GM19099 (cell line): Measurements from ENCODE around the gene PIN1.

Source experiments
- POLR2A ChIP-seq: IDR thresholded peaks from 3 replicates; pipeline ENCODE4 v1.6.1; 2011; ENCODE audit warnings: low read depth; ENCODE audit not compliant: insufficient read length; ENCODE audit errors: extremely low read depth

PIN1 gene

DNA sequence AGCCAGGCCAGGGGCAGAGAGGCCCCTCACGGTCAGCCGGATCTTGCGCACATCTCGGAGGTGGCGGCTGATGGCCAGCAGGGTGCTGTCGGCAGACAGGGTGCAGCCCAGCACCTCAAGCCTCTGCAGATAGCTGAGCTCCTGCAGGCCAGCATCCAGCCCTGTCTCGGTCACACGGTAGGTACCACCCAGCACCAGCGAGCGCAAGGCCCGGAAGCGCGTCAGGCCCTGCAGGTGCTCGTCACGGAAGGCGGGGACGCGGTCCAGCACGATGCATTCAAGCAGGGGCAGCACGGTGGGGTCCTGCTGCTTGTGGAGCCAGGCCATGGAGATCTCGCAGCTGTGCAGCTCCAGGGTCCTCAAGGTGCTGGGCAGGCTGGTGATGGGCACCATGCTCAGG is 24.0 kb upstream of the PIN1 start:
- no peak for TF ChIP-seq POLR2A

DNA sequence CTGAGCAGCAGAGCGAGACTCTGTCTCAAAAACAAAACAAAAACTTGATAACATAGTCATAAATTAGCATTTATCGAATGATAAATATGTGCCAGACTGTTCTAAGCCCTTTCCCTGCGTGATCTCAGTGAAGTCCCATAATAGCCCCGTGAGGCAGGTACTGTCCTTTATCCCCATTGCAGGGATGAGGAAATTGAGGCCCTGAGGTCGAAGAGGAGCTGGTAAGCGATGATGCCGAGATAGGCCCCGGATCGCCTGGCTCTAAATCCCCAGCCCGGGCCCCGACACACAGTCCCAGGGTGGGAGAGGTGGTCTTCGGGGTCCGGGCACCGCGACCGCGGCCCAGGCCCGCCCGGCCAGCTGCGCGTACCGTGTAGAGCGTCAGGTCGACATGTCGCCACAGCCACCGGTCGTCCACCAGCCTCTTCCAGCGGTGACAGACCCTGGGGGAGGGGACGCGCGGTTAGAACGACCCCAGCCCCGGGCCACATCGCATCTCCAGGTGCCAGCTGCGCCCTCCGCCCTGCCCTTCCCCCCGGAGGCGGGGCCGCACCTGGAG is 16.9 kb upstream of the PIN1 start:
- no peak for TF ChIP-seq POLR2A

DNA sequence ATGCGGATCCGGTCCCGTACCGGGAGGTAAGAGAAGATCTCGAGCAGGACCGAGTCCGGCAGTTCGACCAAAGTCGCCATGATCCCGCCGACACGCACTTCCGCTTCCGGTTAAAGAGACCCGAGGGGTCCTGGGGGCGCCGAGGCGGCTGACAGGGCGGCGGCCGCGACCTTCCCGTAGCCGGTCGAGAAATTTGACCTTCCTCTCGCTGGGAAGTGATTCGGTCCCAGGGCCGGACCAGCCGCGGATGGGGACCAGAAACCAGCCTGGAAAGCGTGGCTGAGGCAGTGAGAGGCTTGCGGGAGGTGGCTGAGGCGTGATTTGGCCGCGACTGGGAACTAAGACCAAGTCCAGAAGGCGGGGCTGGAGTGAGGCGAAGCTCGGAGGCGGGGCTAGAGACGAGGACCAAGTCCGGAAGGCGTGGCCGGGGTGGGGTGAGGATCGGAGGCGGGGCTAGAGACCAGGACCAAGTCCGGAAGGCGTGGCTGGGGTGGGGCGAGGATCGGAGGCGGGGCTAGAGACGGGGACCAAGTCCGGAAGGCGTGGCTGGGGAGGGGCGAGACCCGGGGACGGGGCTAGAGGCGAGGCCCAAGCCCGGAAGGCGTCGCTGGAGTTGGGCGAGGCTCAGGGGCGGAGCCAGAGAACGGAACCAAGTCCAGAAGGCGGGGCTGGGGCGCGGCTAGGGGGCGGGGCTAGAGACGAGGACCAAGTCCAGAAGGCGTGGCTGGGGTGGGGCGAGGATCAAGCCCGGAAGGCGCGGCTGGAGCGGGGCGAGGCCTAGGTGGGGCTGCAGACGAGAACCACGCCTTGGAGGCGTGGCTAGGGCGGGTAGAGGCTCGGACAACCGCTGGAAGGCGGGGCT is 16.2 kb upstream of the PIN1 start, which contains the start of gene FBXL12:
Gene FBXL12, minus strand, starts transcription at position 346 of the 862 bp plus-strand sequence. Its CDS starts 266 bp downstream, at position 80.
- TF ChIP-seq POLR2A, result peak; percentile 91

DNA sequence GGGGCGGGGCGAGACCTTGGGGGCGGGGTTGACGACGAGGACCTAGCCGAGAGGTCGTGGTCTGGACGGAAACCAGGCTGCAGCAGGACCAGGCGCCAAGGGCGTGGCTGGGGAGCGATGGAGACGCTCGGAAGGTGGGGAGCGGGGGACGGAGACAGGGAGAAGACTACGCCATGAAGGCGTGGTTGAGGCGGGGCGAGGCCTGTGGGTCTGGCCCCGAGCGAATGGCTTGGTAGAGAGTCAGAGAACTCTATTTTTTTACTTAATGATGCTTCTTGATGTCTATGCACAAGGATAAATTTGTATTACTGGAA is 15.6 kb upstream of the PIN1 start:
- peak; percentile 43 for TF ChIP-seq POLR2A

DNA sequence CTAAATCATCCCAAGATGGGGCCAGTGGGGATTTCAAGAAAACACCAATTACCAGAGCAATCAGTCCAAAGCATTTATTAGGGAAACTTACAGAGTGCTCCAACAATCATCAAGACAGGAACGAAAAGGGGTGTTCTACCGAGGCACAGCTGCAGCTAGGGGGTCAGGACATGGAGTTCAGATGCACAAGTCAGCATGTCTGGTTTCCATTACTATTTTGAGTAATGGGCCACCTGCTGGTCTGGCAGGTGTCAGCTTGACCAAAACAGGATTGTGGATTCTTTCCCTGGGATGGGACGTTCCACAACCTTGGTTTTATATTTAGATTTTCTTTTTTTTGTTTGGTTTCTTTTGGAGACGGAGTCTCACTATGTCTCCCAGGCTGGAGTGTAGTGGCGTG is 11.3 kb upstream of the PIN1 start:
- no peak for TF ChIP-seq POLR2A

DNA sequence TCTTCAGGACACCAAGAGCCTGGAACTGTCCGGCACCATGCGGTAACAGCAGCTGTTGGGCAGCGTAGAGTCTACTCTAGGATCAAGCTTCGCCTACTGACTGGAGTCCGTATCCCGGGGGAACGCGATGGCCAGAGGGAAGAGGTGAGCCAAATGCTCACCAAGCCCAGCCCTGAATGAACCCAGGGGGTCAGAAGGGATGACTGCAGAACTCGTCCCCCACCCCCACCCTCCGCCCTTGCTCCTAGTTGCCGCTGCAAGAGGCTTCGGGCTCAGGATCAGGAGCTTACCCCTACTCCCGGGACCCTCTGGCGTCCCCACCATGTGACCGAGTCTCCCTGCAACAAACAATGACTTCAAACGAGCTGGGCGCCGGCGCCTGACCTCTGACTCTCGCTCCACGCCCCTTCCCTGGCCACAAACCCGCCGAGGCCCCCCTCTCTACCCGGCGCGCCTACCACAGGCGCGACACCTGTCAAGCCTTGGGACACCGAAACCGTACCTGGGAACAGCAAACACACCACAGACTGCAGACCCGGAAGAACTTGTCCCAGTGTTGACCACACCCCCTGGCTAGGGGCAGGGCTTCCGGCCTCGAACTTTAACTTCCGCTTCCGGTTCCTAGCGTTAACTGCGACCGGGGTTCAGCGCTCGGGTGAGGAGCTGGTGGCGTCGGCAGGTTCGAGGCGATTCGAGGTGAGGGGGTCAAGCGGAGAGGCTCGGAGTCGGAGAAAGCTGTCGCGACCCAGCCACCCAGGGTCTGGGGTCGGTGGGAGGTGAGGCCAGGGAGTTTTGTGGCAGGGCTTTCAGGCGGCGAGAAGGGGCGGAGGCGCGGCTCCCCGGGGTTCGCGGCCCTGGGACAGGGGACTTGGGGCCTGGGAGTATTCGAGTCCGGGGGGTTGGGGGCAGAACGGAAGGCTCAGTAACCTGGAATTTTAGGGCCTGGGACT is 7.6 kb upstream of the PIN1 start, which contains the start of gene UBL5:
Gene UBL5, plus strand, starts transcription at position 630 of the 950 bp plus-strand sequence. CDS start 420 bp downstream, outside the sequence.
- peak; percentile 97 for TF ChIP-seq POLR2A

DNA sequence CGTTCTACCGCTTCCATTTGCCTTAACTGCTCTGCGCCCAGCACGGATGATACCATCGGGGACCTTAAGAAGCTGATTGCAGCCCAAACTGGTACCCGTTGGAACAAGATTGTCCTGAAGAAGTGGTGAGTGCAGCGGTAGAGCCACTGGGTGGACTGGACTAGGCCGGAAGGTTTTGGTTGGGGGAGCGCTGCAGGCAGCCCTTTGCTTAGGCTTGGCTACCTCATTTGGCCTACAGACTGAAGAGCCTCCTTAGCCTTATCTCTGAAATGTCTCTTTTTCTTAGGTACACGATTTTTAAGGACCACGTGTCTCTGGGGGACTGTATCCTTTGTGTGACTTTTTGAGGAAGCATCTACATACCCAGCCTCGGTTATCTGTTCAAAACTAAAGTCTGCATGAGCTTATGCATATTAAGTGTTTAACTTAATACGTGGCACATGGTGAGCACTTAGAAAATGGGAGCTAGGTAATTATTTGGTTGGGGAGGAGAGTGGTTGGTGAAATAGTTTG is 6.5 kb upstream of the PIN1 start:
- TF ChIP-seq POLR2A, result no peak

DNA sequence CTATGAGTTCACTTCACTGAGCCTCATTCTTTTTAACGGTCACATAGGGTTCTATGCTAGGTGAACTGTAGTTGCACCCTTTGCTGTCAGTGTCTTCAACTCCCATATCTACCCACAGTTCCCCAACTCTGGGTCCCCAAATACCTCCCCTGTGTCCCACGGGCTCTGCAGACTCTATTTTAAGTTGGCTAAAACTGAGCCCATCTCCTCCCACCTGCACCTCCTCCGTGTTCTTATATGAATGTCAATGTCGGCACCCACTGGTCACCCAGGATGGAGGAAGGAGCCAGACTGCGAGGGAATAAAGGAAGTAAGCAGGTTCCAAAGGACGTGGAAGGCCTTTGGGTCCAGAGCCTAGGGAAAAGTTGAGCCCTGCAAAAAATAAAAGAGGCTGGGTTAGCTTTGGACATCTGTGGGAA is 802 bp upstream of the PIN1 start:
- TF ChIP-seq POLR2A, result no peak

DNA sequence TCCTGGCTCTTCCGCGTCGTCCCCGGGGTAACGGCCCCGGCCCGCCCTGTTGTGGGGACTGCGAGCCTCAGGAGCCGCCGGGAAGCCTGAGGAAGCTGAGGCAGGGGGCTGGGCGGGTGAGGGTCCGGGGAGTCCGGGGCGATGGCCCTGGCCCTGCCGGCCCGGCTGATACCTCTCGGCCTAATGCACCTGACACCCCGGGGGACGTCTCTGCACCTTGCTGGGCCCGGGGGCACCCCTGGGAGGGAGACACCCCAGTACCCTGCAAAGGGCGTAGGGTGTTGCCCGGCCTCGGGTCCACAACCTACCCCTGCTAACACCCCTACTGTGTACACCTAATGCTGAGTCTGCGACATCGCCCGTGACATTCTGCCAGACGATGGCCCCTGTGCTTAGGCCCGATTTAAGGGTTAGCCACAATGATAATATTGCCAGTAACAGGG is 410 bp downstream of the PIN1 start:
- TF ChIP-seq POLR2A, result no peak

DNA sequence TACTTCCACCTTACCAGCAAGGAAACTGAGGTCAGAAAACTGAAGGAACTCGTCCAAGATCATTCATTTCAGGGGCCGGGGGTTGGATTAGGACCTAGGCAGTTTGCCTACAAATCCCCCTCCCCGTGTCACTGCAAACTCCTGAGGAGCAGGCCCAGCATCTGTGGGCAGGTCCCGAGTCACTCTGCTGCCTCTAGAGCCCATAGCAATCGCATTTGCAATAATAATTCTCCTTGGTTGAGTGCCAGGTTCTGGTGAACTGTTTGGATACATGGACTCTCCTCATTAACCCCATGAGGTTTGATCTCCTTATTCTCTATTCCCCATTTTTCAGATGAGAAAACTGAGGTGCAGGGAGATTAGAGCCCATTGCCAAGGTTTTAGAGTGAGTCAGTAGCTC is 903 bp downstream of the PIN1 start:
- no peak for TF ChIP-seq POLR2A

DNA sequence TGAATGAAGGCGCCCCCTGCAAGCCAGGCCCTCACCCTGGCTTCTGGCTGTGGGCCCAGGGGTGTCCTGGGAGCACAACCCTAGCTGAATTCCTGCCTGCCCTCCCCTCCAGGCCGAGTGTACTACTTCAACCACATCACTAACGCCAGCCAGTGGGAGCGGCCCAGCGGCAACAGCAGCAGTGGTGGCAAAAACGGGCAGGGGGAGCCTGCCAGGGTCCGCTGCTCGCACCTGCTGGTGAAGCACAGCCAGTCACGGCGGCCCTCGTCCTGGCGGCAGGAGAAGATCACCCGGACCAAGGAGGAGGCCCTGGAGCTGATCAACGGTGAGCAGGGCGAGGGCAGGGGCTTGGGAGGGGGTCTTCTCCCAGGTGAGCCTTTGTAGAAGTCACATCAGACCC is 3.2 kb downstream of the PIN1 start:
- TF ChIP-seq POLR2A, result no peak

DNA sequence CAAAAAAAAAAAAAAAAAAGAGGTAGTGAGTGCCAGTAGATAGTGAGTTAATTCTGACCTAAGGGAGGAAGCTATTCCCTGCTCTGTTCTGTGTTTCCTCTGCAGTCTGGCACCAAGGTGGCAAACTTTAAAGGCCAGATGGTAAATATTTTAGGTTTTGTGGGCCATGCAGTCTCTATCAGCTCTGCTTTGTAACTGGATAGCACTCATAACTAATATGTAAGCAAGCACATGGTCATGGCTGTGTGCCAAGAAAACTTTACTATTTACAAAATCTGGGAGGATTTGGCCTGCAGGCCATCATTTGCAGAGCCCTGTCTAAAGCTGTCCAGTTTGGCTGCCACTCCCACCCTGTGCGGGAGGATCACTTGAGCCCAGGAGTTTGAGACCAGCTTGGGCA is 4.3 kb downstream of the PIN1 start:
- TF ChIP-seq POLR2A, result no peak

DNA sequence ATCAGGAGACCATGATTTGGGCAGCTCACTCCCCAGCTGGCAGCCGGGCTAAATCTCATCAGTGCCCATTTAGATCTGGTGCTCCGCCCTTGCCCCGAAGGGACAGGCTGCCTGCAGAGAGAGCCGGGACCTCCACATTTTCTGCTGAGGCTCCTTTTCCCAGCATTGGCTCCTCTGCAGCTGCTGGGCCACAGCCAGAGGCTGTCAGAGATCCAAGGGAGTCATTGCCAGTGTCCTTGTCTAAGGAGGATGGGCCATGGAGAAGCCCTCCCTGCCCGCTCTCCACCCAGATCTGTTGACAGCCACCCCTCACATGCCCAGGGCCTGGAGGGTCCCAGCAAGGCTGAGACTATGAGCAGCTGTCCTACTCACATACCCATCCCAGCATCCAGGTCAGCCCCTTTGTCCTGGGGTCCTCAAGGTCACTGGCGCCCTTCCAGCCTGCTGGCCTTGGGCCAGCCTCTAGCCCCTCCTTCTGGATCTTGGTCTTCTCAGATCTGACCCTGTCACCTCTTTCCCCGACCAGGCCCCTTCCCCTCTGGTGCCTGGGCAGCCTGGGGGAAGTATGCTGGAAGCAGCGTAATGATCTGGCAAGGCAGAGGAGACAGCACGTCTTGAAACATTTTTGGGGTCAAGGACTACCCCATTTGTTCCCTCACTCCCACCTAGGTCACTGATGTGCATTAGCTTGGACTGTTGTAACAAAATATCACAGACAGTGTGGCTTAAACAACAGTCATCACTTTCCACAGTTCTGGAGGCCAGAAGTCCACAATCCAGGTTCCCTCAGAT is 7.9 kb downstream of the PIN1 start:
- TF ChIP-seq POLR2A, result no peak

DNA sequence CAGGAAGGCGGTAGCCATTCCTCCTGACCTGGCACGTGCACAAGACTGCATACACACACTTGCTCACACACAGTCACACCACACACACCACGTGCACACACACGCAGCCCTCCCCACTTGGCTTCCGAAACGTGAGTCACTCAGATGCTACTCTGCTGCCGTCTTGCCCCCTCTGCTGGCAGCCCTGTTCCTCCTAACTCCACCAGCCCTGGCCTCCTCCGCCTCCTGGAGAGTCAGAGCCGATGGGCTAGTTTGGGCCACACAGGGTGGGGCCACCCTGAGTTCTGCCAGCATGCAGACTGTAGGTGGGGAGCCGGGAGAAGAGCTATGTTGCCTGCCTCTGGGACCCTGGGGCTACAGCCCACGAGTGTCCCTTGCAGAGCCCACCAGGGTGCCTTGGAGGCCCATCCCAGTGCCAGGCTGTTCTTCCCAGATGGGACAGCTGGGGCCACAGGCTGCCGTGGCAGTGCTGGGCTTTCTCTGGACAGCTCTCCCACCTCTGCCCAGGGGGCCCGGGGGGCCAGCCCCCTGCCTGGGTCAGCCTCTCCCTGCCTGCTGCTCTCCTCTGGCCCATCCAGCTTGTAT is 12.1 kb downstream of the PIN1 start:
- no peak for TF ChIP-seq POLR2A
